K562 (cell line): Measurements from ENCODE around the gene TREM1. TPM values are rescaled to one million over a fixed set of nuclear protein-coding genes. Genes with fewer than 3 reads are reported as not detected.

ENCODE experiments used
- ATAC-seq: fragments of 200-7000 bp; cut with Tn5 transposase; 3 replicates; pipeline ENCODE4 v1.9.1; 2020; ENCODE audit warnings: moderate library complexity
- BruUV-seq: library from RNA; stranded (reverse); fragments of 400-500 nt; replicated peaks from 2 replicates; lab custom pipeline; 2021; lab: Mats Ljungman, UMichigan
- CTCF ChIA-PET: fragments of 300-600 bp; formaldehyde crosslinking; extraction: SDS; loops from one replicate; lab custom pipeline; 2021; ENCODE audit warnings: low intra/inter-chr PET ratio; lab: Yijun Ruan, JAX
- POLR2A ChIA-PET: fragments of 300-600, 350-650 bp; sonication (Branson Sonifier 250); formaldehyde crosslinking; extraction: SDS; loops from one replicate; lab custom pipeline; 2021; ENCODE audit warnings: antibody characterized with exemption, inconsistent platforms; lab: Yijun Ruan, JAX
- DNase-seq, 4 experiments: peaks; one replicate each; pipeline versions ENCODE4 v3.0.0 to v3.0.0-alpha.2; 2011 to 2018; ENCODE audit warnings: low spot score in 3 of 4, mixed read lengths in 3 of 4; ENCODE audit errors: extremely low read depth in 1 of 4
- FAIRE-seq: peaks from 2 replicates; lab custom pipeline; 2011; peaks lifted over from hg19 to GRCh38; lab: Jason Lieb, UNC
- H2AFZ ChIP-seq: 2 replicates; pipeline ENCODE4 v1.6.0; 2011; ENCODE audit warnings: low read depth, low read length, control low read depth, inconsistent platforms
- H3K27ac ChIP-seq: fragments of 200-600 bp; 3 replicates; pipeline ENCODE4 v1.8.0; 2011; ENCODE audit warnings: low read depth, mild to moderate bottlenecking, control low read depth, inconsistent platforms, low read length, moderate library complexity, mixed read lengths; ENCODE audit errors: extremely low read depth
- H3K27me3 ChIP-seq, 2 experiments: fragments of 300-600 bp in 1 of 2; 2 replicates in 1 of 2; 3 replicates in 1 of 2; pipeline versions ENCODE4 v1.6.0 to v1.8.0; 2011; ENCODE audit warnings: inconsistent platforms in 2 of 2, low read length in 2 of 2, mild to moderate bottlenecking in 1 of 2, mixed read lengths in 1 of 2, moderate library complexity in 1 of 2; ENCODE audit not compliant: control insufficient read depth in 2 of 2, insufficient read depth in 2 of 2
- H3K36me3 ChIP-seq: fragments of 300-600 bp; 3 replicates; pipeline ENCODE4 v1.8.0; 2011; ENCODE audit warnings: mild to moderate bottlenecking, low read length, inconsistent platforms; ENCODE audit not compliant: control insufficient read depth, insufficient read depth
- H3K4me1 ChIP-seq, 2 experiments: fragments of 200-600 bp in 1 of 2; replicated peaks in 1 of 2; 2 replicates in 1 of 2; 3 replicates in 1 of 2; pipeline versions ENCODE4 v1.5.1 to v1.8.0; 2011; ENCODE audit warnings: inconsistent platforms in 2 of 2, low read length in 2 of 2, mild to moderate bottlenecking in 1 of 2, mixed read lengths in 1 of 2, moderate library complexity in 1 of 2; ENCODE audit not compliant: control insufficient read depth in 2 of 2, insufficient read depth in 2 of 2
- H3K4me2 ChIP-seq: 2 replicates; pipeline ENCODE4 v1.6.1; 2011; ENCODE audit warnings: low read length, control low read depth, inconsistent platforms, mixed read lengths; ENCODE audit not compliant: insufficient read depth
- H3K4me3 ChIP-seq: fragments of 200-600 bp; sonication (generic), shearing (Covaris generic); 2 replicates; pipeline ENCODE4 v1.5.1; 2016; ENCODE audit warnings: control low read depth, inconsistent platforms
- H3K79me2 ChIP-seq: fragments of 200-600 bp; 3 replicates; pipeline ENCODE4 v1.8.0; 2011; ENCODE audit warnings: low read length, inconsistent platforms; ENCODE audit not compliant: control insufficient read depth, insufficient read depth
- H3K9ac ChIP-seq, 2 experiments: 2 replicates each; pipeline versions ENCODE4 v1.6.0 to v1.6.1; 2011; ENCODE audit warnings: low read depth in 2 of 2, low read length in 2 of 2, control low read depth in 1 of 2, inconsistent platforms in 1 of 2, mild to moderate bottlenecking in 1 of 2, mixed read lengths in 1 of 2; ENCODE audit not compliant: insufficient read depth in 1 of 2
- H3K9me1 ChIP-seq: one replicate; pipeline ENCODE4 v1.6.0; 2011; ENCODE audit warnings: inconsistent platforms, mild to moderate bottlenecking, low read length, moderate library complexity; ENCODE audit not compliant: control insufficient read depth, insufficient read depth
- H3K9me3 ChIP-seq: replicated peaks from 2 replicates; pipeline ENCODE4 v1.5.1; 2011; ENCODE audit warnings: low read depth, low read length, inconsistent platforms; ENCODE audit not compliant: control insufficient read depth, insufficient read depth
- H4K20me1 ChIP-seq: replicated peaks from 2 replicates; pipeline ENCODE4 v1.6.1; 2011; ENCODE audit warnings: low read length, inconsistent platforms, mixed read lengths; ENCODE audit not compliant: control insufficient read depth, insufficient read depth
- HDGF ChIP-seq: fragments of 450-650 bp; IDR thresholded peaks from 2 replicates; pipeline ENCODE4 v1.6.1; 2016
- MCM3 ChIP-seq: fragments of 450-650 bp; IDR thresholded peaks from 2 replicates; pipeline ENCODE4 v1.6.1; 2016
- RNF2 ChIP-seq: sonication (generic); IDR thresholded peaks from 2 replicates; pipeline ENCODE4 v1.6.1; 2016
- SP1 ChIP-seq: sonication (generic); formaldehyde crosslinking; IDR thresholded peaks from 2 replicates; pipeline ENCODE4 v1.8.1; 2022; ENCODE audit warnings: mild to moderate bottlenecking, missing genetic modification reagents
- SRSF3 ChIP-seq: fragments of 200-400 bp; formaldehyde crosslinking; IDR thresholded peaks from 2 replicates; pipeline ENCODE4 v1.6.1; 2016; ENCODE audit warnings: mild to moderate bottlenecking, low read length, moderate library complexity; ENCODE audit not compliant: insufficient read depth
- USF2 ChIP-seq: sonication (generic); formaldehyde crosslinking; IDR thresholded peaks from 2 replicates; pipeline ENCODE4 v1.5.0; 2020; ENCODE audit warnings: missing genetic modification reagents
- ZKSCAN1 ChIP-seq: fragments of 150-350 bp; IDR thresholded peaks from 2 replicates; pipeline ENCODE4 v1.6.1; 2016; ENCODE audit warnings: low read depth, low read length
- WGBS: fragments of 100-300 bp; shearing (Covaris generic); methylation state at CpG from one replicate; pipeline ENCODE4 v1.1.6; 2016; ENCODE audit warnings: low coverage, mixed read lengths; ENCODE audit not compliant: insufficient coverage; ENCODE audit errors: missing lambda C conversion rate; 5-methylcytosine and 5-hydroxymethylcytosine counted together
- in situ Hi-C: fragments of 300-500 bp; cut with MboI; formaldehyde crosslinking; loops from 4 replicates; pipeline ENCODE4 v1.15.0; 2018; ENCODE audit warnings: inconsistent platforms, mixed read lengths
- intact Hi-C: fragments of 100-400 bp; cut with micrococcal nuclease; formaldehyde crosslinking; loops from 2 replicates; pipeline ENCODE4 v1.14.2; 2022
- polyA plus RNA-seq, 8 experiments: library from polyadenylated mRNA; depleted of rRNA in 4 of 8; stranded (reverse) in 5 of 8; unstranded in 3 of 8; fragments of >200 nt; fragmentation: Nextera tagmentation in 2 of 8; fragmentation: Illumina TruSeq in 1 of 8; extraction: Ambion mirVana in 2 of 8; extraction: Trizol in 1 of 8; gene quantifications; 2 replicates each; pipeline versions ENCODE4 v1.2.1 to v1.2.3, GENCODE V29; 2011 to 2014; ENCODE audit warnings: inconsistent platforms in 1 of 8, missing spikeins in 1 of 8
- total RNA-seq, 7 experiments: library from RNA; depleted of rRNA in 6 of 7; stranded (reverse); fragments of >200 nt in 6 of 7; fragmentation: Illumina TruSeq in 2 of 7; extraction: Trizol in 2 of 7; gene quantifications; 2 replicates each; pipeline versions ENCODE4 v1.2.1 to v1.2.3, GENCODE V29; 2011 to 2021; ENCODE audit warnings: low replicate concordance in 1 of 7
- TF ChIP-seq, protein P1 (sequence below): fragments of 250-450 bp; sonication (Bioruptor Pico); IDR thresholded peaks from 2 replicates; pipeline ENCODE4 v1.8.0; 2022; ENCODE audit warnings: inconsistent platforms, mild to moderate bottlenecking, moderate library complexity, borderline replicate concordance
- TF ChIP-seq, protein P2 (sequence below): fragments of 450-650 bp; formaldehyde crosslinking; IDR thresholded peaks from 2 replicates; pipeline ENCODE4 v1.4.0; 2020; ENCODE audit warnings: mild to moderate bottlenecking, moderate library complexity

TREM1 gene
- total and polyA plus RNA-seq, 9 of the 15 experiments (the other 6 are each of a cell fraction or from before 2014, with no cell fraction given): not detected

DNA sequence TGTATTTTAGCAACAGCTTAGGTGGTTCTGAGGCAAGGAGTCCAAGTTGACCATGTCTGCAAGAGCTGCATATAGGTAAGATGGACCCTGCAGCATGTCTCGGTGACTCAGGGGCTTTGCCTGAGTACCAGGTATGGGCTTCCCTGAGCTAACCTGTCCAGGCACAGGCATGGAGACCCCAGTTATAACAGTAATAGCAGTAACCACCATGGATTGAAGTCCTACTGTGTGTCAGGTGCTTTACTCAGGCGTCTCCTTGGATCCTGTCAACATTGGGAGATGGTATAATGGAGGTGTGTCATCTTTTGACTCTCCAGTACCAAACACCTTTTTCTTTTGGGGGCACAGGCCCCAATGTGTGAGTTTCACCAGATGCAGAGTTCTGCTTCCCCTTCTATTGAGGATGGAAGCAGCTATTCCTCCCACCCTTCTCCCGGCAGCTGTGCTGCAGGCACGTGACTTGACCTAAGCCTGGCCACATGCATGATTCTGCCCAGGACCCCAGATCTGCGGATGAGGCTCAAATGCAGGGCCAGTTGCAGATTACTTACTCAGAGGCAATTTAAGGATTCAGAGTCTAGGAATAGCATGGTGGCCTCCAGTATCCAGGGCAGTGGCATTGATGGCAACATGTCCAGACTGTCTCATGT, 13.8 kb downstream of the TREM1 start:
- no peak overlapping the region for H3K27ac ChIP-seq
- H3K79me2 ChIP-seq: no peaks in the 10 kb centered on the region
- no TSS peak for BruUV-seq
- H3K4me2 ChIP-seq: no peak overlapping the region
- POLR2A ChIA-PET: no interaction called here
- H3K9me1 ChIP-seq: no peaks in the 10 kb centered on the region
- H3K9ac ChIP-seq: no peak overlapping the region
- FAIRE-seq: no peak
- in situ Hi-C loops (no loop called here), intact Hi-C loops (no loop called here)
- TF ChIP-seq SP1 (CRISPR knock-in tag) (no peak), MCM3 (no peak), ZKSCAN1 (peak; percentile 41; the same call in 1 of the 2 replicates), RNF2 (no peak), USF2 (CRISPR knock-in tag) (peak; percentile 36; the same call in 1 of the 2 replicates), HDGF (no peak), SRSF3 (no peak)
- TF ChIP-seq, protein P1, sequence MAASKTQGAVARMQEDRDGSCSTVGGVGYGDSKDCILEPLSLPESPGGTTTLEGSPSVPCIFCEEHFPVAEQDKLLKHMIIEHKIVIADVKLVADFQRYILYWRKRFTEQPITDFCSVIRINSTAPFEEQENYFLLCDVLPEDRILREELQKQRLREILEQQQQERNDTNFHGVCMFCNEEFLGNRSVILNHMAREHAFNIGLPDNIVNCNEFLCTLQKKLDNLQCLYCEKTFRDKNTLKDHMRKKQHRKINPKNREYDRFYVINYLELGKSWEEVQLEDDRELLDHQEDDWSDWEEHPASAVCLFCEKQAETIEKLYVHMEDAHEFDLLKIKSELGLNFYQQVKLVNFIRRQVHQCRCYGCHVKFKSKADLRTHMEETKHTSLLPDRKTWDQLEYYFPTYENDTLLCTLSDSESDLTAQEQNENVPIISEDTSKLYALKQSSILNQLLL (CRISPR knock-in tag): no peak
- TF ChIP-seq, protein P2, sequence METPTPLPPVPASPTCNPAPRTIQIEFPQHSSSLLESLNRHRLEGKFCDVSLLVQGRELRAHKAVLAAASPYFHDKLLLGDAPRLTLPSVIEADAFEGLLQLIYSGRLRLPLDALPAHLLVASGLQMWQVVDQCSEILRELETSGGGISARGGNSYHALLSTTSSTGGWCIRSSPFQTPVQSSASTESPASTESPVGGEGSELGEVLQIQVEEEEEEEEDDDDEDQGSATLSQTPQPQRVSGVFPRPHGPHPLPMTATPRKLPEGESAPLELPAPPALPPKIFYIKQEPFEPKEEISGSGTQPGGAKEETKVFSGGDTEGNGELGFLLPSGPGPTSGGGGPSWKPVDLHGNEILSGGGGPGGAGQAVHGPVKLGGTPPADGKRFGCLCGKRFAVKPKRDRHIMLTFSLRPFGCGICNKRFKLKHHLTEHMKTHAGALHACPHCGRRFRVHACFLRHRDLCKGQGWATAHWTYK (CRISPR knock-in tag): no peak
- CTCF ChIA-PET: no interaction called here
- 0% methylated on average over 5 of the region's 5 CpGs for WGBS
- no peaks in the 10 kb centered on the region for H3K36me3 ChIP-seq
- no peaks in the 10 kb centered on the region; the same call in 1 of the 2 replicates for H4K20me1 ChIP-seq
- H3K4me1 ChIP-seq: no peaks in the 10 kb centered on the region
- no peak overlapping the region for H2AFZ ChIP-seq
- no peak overlapping the region for H3K4me3 ChIP-seq
- no peaks in the 10 kb centered on the region for H3K9me3 ChIP-seq
- DNase-seq: no peak
- peaks cover 32 to 60% of the 10 kb centered on the region in 2 experiments; a peak in 4 of 5 replicates for H3K27me3 ChIP-seq
- no peak for ATAC-seq
